GM19099 (cell line): ENCODE measurements around the gene SUSD5.

Experiments
- POLR2A ChIP-seq: IDR thresholded peaks from 3 replicates; pipeline ENCODE4 v1.6.1; 2011; ENCODE audit warnings: low read depth; ENCODE audit not compliant: insufficient read length; ENCODE audit errors: extremely low read depth

The SUSD5 gene

GRCh38 chr3:33215739-33216138 lies 2.9 kb downstream of the SUSD5 start:
- TF ChIP-seq POLR2A: no peak

GRCh38 chr3:33212406-33212805 lies 6.2 kb downstream of the SUSD5 start:
- no peak for TF ChIP-seq POLR2A

GRCh38 chr3:33211444-33211843 lies 7.2 kb downstream of the SUSD5 start:
- no peak for TF ChIP-seq POLR2A

GRCh38 chr3:33209357-33209756 lies 9.3 kb downstream of the SUSD5 start:
- TF ChIP-seq POLR2A: no peak

GRCh38 chr3:33202711-33203457 lies 15.7 kb downstream of the SUSD5 start:
- no peak for TF ChIP-seq POLR2A

GRCh38 chr3:33201195-33201594 lies 17.4 kb downstream of the SUSD5 start:
- TF ChIP-seq POLR2A: no peak

GRCh38 chr3:33196538-33196937 lies 22.1 kb downstream of the SUSD5 start:
- TF ChIP-seq POLR2A: no peak

- no peak for TF ChIP-seq POLR2A
Observed at GRCh38 chr3:33194303-33194702, 24.3 kb downstream of the SUSD5 start.

- TF ChIP-seq POLR2A: no peak
Observed at GRCh38 chr3:33187368-33187634, 31.3 kb downstream of the SUSD5 start.

GRCh38 chr3:33186524-33187367 lies 31.9 kb downstream of the SUSD5 start:
- TF ChIP-seq POLR2A: no peak

GRCh38 chr3:33184863-33185262 lies 33.7 kb downstream of the SUSD5 start:
- no peak for TF ChIP-seq POLR2A

- no peak for TF ChIP-seq POLR2A
Observed at GRCh38 chr3:33181229-33181628, 37.4 kb downstream of the SUSD5 start.

- no peak for TF ChIP-seq POLR2A
Observed at GRCh38 chr3:33179132-33179531, 39.5 kb downstream of the SUSD5 start.

- no peak for TF ChIP-seq POLR2A
Observed at GRCh38 chr3:33174711-33175414, 43.7 kb downstream of the SUSD5 start.

GRCh38 chr3:33174095-33174494 lies 44.5 kb downstream of the SUSD5 start:
- no peak for TF ChIP-seq POLR2A

GRCh38 chr3:33173672-33174071 lies 44.9 kb downstream of the SUSD5 start:
- no peak for TF ChIP-seq POLR2A

GRCh38 chr3:33173103-33173502 lies 45.5 kb downstream of the SUSD5 start:
- TF ChIP-seq POLR2A: no peak

- TF ChIP-seq POLR2A: no peak
Observed at GRCh38 chr3:33171580-33171979, 47.0 kb downstream of the SUSD5 start.
